Measurements from ENCODE around the gene LBHD2.

LBHD2 gene

DNA sequence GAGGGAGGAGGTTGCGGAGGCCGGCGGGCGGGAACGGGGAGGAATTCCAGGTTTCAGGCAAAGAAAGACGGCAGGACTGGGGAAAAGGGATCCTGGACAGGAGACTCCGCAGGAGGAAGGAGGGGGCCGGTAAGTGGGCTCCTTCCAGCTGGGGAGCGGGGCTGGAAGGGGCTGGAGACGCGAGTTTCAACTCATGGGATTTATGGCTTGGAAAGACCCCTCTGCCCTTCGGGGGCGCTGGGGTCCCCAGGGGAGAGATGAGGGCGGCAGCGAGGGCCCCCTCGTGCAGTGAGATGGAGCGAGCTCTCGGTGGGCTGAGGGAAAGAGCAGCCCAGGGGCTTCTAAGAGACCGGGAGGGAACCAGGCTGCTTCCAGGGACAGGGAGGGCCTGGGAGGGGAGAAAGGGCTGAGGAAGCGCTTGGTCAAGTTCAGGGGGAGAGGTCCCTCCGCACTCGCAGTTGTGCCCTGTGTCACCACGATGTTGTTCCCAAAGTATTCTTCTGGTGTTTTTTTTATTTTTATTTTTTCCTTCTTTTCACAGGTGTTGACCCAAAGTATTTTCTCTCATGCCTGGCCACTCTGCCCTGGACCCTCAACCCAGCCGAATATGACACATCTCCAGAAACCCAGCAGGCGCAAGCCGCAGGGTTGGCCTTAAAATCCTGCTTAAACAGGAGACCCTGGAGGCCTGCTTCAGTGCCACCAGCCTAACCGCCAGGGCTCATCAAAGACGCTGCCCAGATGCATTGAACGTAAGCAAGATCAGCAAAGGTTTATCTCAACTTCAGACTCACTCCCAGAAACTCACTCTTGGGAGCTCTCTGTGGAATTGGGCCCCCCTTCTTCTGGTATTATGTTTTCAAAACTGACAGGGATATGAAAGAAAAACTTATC lies 55.4 kb downstream of the LBHD2 start:
- TF ChIP-seq, protein P1, sequence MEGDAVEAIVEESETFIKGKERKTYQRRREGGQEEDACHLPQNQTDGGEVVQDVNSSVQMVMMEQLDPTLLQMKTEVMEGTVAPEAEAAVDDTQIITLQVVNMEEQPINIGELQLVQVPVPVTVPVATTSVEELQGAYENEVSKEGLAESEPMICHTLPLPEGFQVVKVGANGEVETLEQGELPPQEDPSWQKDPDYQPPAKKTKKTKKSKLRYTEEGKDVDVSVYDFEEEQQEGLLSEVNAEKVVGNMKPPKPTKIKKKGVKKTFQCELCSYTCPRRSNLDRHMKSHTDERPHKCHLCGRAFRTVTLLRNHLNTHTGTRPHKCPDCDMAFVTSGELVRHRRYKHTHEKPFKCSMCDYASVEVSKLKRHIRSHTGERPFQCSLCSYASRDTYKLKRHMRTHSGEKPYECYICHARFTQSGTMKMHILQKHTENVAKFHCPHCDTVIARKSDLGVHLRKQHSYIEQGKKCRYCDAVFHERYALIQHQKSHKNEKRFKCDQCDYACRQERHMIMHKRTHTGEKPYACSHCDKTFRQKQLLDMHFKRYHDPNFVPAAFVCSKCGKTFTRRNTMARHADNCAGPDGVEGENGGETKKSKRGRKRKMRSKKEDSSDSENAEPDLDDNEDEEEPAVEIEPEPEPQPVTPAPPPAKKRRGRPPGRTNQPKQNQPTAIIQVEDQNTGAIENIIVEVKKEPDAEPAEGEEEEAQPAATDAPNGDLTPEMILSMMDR (IDR thresholded peaks at IDR 0.05; ENCODE audit: low read depth, low read length), result no peak
- DNase-seq (ENCODE audit: extremely low read depth, low read depth), result no peak
